B cell (primary cell): ENCODE measurements around the gene MACO1.

Experiments used
- EZH2 ChIP-seq: IDR thresholded peaks from 2 replicates; pipeline ENCODE4 v1.6.1; 2012; ENCODE audit warnings: borderline replicate concordance, low read depth, mild to moderate bottlenecking, moderate library complexity, low read length; ENCODE audit not compliant: insufficient read depth, poor library complexity, severe bottlenecking
- TF ChIP-seq, protein P1 (sequence below): fragments of 200-600 bp; IDR thresholded peaks from one replicate; pipeline ENCODE4 v1.8.0; 2022; ENCODE audit warnings: antibody characterized with exemption, mild to moderate bottlenecking

- TF ChIP-seq, protein P1, sequence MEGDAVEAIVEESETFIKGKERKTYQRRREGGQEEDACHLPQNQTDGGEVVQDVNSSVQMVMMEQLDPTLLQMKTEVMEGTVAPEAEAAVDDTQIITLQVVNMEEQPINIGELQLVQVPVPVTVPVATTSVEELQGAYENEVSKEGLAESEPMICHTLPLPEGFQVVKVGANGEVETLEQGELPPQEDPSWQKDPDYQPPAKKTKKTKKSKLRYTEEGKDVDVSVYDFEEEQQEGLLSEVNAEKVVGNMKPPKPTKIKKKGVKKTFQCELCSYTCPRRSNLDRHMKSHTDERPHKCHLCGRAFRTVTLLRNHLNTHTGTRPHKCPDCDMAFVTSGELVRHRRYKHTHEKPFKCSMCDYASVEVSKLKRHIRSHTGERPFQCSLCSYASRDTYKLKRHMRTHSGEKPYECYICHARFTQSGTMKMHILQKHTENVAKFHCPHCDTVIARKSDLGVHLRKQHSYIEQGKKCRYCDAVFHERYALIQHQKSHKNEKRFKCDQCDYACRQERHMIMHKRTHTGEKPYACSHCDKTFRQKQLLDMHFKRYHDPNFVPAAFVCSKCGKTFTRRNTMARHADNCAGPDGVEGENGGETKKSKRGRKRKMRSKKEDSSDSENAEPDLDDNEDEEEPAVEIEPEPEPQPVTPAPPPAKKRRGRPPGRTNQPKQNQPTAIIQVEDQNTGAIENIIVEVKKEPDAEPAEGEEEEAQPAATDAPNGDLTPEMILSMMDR: no peak
- TF ChIP-seq EZH2: no peak
Measured at GRCh38 chr1:25432749-25433388, 2.2 kb downstream of the MACO1 start.
